Vagina (tissue), 2 donors: ENCODE results near the gene DNAJC7. TPM values are rescaled to one million over a fixed set of nuclear protein-coding genes. Genes with fewer than 3 reads are reported as not detected.

Source experiments
- DNase-seq, 2 donors: peaks; one replicate each; pipeline ENCODE4 v3.0.0-alpha.2; 2017; ENCODE audit errors: extremely low spot score in 2 of 2
- H3K27ac ChIP-seq: fragments of 200-600 bp; sonication (generic); one replicate; pipeline ENCODE4 v1.5.1; 2019
- H3K27me3 ChIP-seq: fragments of 200-600 bp; sonication (generic); one replicate; pipeline ENCODE4 v1.5.1; 2019
- H3K36me3 ChIP-seq, 2 donors: fragments of 200-600 bp; sonication (generic); one replicate each; pipeline ENCODE4 v1.5.1; 2017 to 2019
- H3K4me1 ChIP-seq: fragments of 200-600 bp; sonication (generic); one replicate; pipeline ENCODE4 v1.5.1; 2019
- H3K4me3 ChIP-seq, 2 donors: fragments of 200-600 bp; sonication (generic); 1 replicate in 1 of 2; 2 replicates in 1 of 2; pipeline ENCODE4 v1.5.1; 2016 to 2019
- H3K9me3 ChIP-seq: fragments of 200-600 bp; sonication (generic); one replicate; pipeline ENCODE4 v1.5.1; 2019
- CTCF ChIP-seq, 3 experiments: fragments of 450-650 bp in 2 of 3; fragments of 200-600 bp in 1 of 3; sonication (generic) in 1 of 3; IDR thresholded peaks; one replicate each; pipeline ENCODE4 v1.5.1; 2017 to 2019; ENCODE audit warnings: antibody characterized with exemption in 3 of 3, mild to moderate bottlenecking in 2 of 3, moderate library complexity in 2 of 3
- POLR2A ChIP-seq, 2 donors: fragments of 450-650 bp; IDR thresholded peaks; one replicate each; pipeline ENCODE4 v1.6.1; 2017; ENCODE audit warnings: antibody characterized with exemption in 2 of 2, mild to moderate bottlenecking in 2 of 2, moderate library complexity in 2 of 2
- POLR2AphosphoS5 ChIP-seq, 2 donors: sonication (generic); formaldehyde crosslinking; IDR thresholded peaks; one replicate each; pipeline ENCODE4 v1.9.0; 2017; ENCODE audit warnings: antibody characterized with exemption in 2 of 2, mild to moderate bottlenecking in 2 of 2, low read depth in 1 of 2; ENCODE audit not compliant: insufficient read depth in 1 of 2
- intact Hi-C: fragments of 100-400 bp; cut with DNase I; formaldehyde crosslinking; loops from one replicate; pipeline ENCODE4 v1.15.1; 2023
- total RNA-seq: library from RNA; depleted of rRNA; stranded (reverse); fragments of >200 nt; gene quantifications from one replicate; pipeline ENCODE4 v1.2.3, GENCODE V29; 2016

Gene DNAJC7
- total RNA-seq, 1 donor from 2014 or later: 60.2 TPM

DNA sequence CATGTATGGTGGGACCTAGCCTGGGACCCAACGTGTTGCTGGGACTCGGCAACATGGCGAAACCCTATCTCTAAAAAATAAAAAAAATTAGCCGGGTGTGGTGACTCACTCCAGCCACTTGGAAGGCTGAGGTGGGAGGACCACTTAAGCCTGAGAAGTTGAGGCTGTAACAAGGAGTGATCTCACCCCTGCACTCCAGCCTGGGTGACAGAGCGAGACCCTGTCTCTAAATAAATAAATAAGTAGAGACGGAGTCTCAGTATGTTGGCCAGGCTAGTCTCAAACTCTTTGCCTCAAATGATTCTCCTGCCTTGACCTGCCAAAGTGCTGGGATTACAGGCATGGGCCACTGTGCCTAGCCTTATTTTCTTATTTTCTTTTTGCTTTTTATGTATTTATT, 60.7 kb downstream of the DNAJC7 start:
- TF ChIP-seq POLR2A (IDR thresholded peaks at IDR 0.05): no peak
- no peak for TF ChIP-seq CTCF (IDR thresholded peaks at IDR 0.05)
- no peak for TF ChIP-seq POLR2AphosphoS5 (IDR thresholded peaks at IDR 0.05; ENCODE audit: insufficient read depth in 1 of 2, low read depth in 1 of 2)
- DNase-seq: no peak
- intact Hi-C loops: no loop called here
- Histone ChIP-seq H3K4me1 (no peaks in the 10 kb centered on the region), H3K27me3 (no peaks in the 10 kb centered on the region), H3K36me3 (no peaks in the 10 kb centered on the region), H3K27ac (no peak overlapping the region), H3K4me3 (no peak overlapping the region), H3K9me3 (no peaks in the 10 kb centered on the region)

DNA sequence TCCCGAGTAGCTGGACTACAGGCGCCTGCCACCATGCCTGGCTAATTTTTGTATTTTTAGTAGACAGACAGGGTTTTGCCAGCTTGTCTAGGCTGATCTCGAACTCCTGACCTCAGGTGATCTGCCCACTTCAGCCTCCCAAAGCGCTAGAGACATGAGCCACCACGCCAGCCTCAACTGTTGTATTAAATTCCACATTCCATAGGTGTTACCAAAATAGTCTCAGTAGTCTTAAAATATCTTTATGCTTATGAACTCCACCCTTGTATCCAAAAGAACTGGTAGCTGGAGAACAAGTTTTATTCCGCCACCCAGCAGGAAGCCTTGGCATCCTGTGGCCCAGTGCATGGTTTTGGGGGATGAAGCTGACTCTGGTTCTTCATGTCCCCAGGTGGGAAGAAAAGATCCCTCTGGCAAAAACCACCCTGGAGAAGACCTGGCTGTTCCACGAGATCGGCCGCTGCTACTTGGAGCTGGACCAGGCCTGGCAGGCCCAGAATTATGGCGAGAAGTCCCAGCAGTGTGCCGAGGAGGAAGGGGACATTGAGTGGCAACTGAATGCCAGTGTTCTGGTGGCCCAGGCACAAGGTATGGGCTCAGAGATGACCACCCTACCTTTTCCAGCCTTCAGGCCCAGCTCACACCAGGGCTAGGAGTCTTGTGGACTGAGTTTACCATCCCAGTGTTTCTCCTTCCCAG, 68.3 kb downstream of the DNAJC7 start:
- TF ChIP-seq POLR2AphosphoS5 (IDR thresholded peaks at IDR 0.05; ENCODE audit: insufficient read depth in 1 of 2, low read depth in 1 of 2) (no peak), CTCF (IDR thresholded peaks at IDR 0.05) (no peak), POLR2A (IDR thresholded peaks at IDR 0.05) (no peak)

DNA sequence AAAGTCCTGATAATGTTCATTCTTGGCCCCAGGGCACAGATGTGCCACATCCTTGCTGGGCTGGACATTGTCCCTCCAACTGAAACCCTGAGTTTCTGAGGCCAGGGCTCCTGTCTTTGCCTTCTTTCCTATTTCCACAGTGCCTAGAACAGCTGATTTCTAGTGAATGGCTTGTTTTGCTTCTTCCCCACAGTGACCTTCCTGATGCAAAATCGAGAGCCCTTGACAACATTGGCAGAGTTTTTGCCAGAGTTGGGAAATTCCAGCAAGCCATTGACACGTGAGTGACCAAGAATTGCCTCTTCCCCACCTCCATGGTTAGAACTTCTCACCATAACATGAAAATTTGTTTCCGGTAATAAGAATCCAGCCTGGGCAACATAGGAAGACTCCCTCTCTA, 72.3 kb downstream of the DNAJC7 start:
- H3K4me1 ChIP-seq: no peaks in the 10 kb centered on the region
- H3K27me3 ChIP-seq: no peaks in the 10 kb centered on the region
- TF ChIP-seq POLR2AphosphoS5 (IDR thresholded peaks at IDR 0.05; ENCODE audit: insufficient read depth in 1 of 2, low read depth in 1 of 2) (no peak), POLR2A (IDR thresholded peaks at IDR 0.05) (no peak), CTCF (IDR thresholded peaks at IDR 0.05) (no peak)
- H3K4me3 ChIP-seq: no peak overlapping the region
- no peak overlapping the region for H3K27ac ChIP-seq
- H3K36me3 ChIP-seq: no peaks in the 10 kb centered on the region
- DNase-seq: no peak
- no peaks in the 10 kb centered on the region for H3K9me3 ChIP-seq
- intact Hi-C loops: no loop called here

More for the DNA sequence above, 68.3 kb downstream of the DNAJC7 start:
- no peaks in the 10 kb centered on the region for H3K4me1 ChIP-seq
- H3K9me3 ChIP-seq: no peaks in the 10 kb centered on the region
- H3K36me3 ChIP-seq: no peaks in the 10 kb centered on the region
- no peak for DNase-seq
- H3K27ac ChIP-seq: no peak overlapping the region
- intact Hi-C loops: no loop called here
- no peaks in the 10 kb centered on the region for H3K27me3 ChIP-seq
- no peak overlapping the region for H3K4me3 ChIP-seq

GRCh38 chr17:41943492-41943891, 73.7 kb downstream of the DNAJC7 start:
- Histone ChIP-seq H3K4me3 (no peak overlapping the region), H3K27me3 (no peaks in the 10 kb centered on the region), H3K9me3 (no peaks in the 10 kb centered on the region), H3K4me1 (no peaks in the 10 kb centered on the region), H3K27ac (no peak overlapping the region), H3K36me3 (no peaks in the 10 kb centered on the region)
- intact Hi-C loops: no loop called here
- TF ChIP-seq CTCF (IDR thresholded peaks at IDR 0.05): no peak
- TF ChIP-seq POLR2AphosphoS5 (IDR thresholded peaks at IDR 0.05; ENCODE audit: insufficient read depth in 1 of 2, low read depth in 1 of 2): no peak
- no peak for TF ChIP-seq POLR2A (IDR thresholded peaks at IDR 0.05)
- no peak for DNase-seq

- DNase-seq: no peak
- intact Hi-C loops: no loop called here
- H3K36me3 ChIP-seq: no peaks in the 10 kb centered on the region
- H3K4me1 ChIP-seq: no peaks in the 10 kb centered on the region
- no peak overlapping the region for H3K4me3 ChIP-seq
- no peak overlapping the region for H3K27ac ChIP-seq
- TF ChIP-seq POLR2AphosphoS5 (IDR thresholded peaks at IDR 0.05; ENCODE audit: insufficient read depth in 1 of 2, low read depth in 1 of 2): no peak
- TF ChIP-seq CTCF (IDR thresholded peaks at IDR 0.05): no peak
- no peak for TF ChIP-seq POLR2A (IDR thresholded peaks at IDR 0.05)
- H3K9me3 ChIP-seq: no peaks in the 10 kb centered on the region
- no peaks in the 10 kb centered on the region for H3K27me3 ChIP-seq
Observed at GRCh38 chr17:41942626-41943373, 74.4 kb downstream of the DNAJC7 start.
